ENCODE results near the gene GLIPR2.

The GLIPR2 gene

GRCh38 chr9:36194326-36195000 is 57.9 kb downstream of the GLIPR2 start:
- no peak for DNase-seq (ENCODE audit: low spot score)

GRCh38 chr9:36204906-36205547 is 68.5 kb downstream of the GLIPR2 start:
- DNase-seq (ENCODE audit: low spot score): no peak

- DNase-seq (ENCODE audit: low spot score): no peak
These were observed 70.5 kb downstream of the GLIPR2 start for GRCh38 chr9:36207016-36207415.

GRCh38 chr9:36207546-36208012 is 71.0 kb downstream of the GLIPR2 start:
- no peak for DNase-seq (ENCODE audit: low spot score)

GRCh38 chr9:36208521-36209253 is 72.2 kb downstream of the GLIPR2 start:
- no peak for DNase-seq (ENCODE audit: low spot score)

GRCh38 chr9:36210722-36211121 is 74.2 kb downstream of the GLIPR2 start:
- DNase-seq (ENCODE audit: low spot score): no peak

- no peak for DNase-seq (ENCODE audit: low spot score)
These were observed 75.0 kb downstream of the GLIPR2 start for GRCh38 chr9:36211510-36211909.

- no peak for DNase-seq (ENCODE audit: low spot score)
These were observed 76.9 kb downstream of the GLIPR2 start for GRCh38 chr9:36213387-36213786.

Data from CD4-positive, alpha-beta T cell treated with Interleukin-2 at 100 ng/mL for 4 hours (primary cell).